Osteoblast (primary cell): ENCODE measurements around the gene NT5DC1. TPM values are rescaled to one million over a fixed set of nuclear protein-coding genes. Genes with fewer than 3 reads are reported as not detected.

ENCODE experiments used
- DNase-seq: peaks from one replicate; pipeline ENCODE4 v3.0.0; 2011; ENCODE audit warnings: low spot score, mixed read lengths; ENCODE audit not compliant: insufficient read length; ENCODE audit errors: missing footprints
- H2AFZ ChIP-seq: 2 replicates; pipeline ENCODE4 v1.6.0; 2011; ENCODE audit warnings: mild to moderate bottlenecking, low read length
- H3K27ac ChIP-seq: 2 replicates; pipeline ENCODE4 v1.5.1; 2011; ENCODE audit warnings: mild to moderate bottlenecking, low read depth, low read length, moderate library complexity
- H3K27me3 ChIP-seq: 2 replicates; pipeline ENCODE4 v1.6.0; 2012; ENCODE audit warnings: mild to moderate bottlenecking, control low read depth, inconsistent platforms, low read length, moderate library complexity; ENCODE audit not compliant: insufficient read depth
- H3K36me3 ChIP-seq: 2 replicates; pipeline ENCODE4 v1.5.1; 2011; ENCODE audit warnings: mild to moderate bottlenecking, low read length, control low read depth, moderate library complexity; ENCODE audit not compliant: insufficient read depth
- H3K4me1 ChIP-seq: 2 replicates; pipeline ENCODE4 v1.5.1; 2011; ENCODE audit warnings: mild to moderate bottlenecking, low read length, control low read depth, moderate library complexity; ENCODE audit not compliant: insufficient read depth
- H3K4me2 ChIP-seq: 2 replicates; pipeline ENCODE4 v1.6.0; 2011; ENCODE audit warnings: mild to moderate bottlenecking, low read length; ENCODE audit not compliant: insufficient read depth
- H3K4me3 ChIP-seq: fragments of 200-600 bp; sonication (generic); 3 replicates; pipeline ENCODE4 v1.5.1; 2012; ENCODE audit warnings: mild to moderate bottlenecking, low read length, inconsistent platforms; ENCODE audit not compliant: insufficient read depth
- H3K79me2 ChIP-seq: 2 replicates; pipeline ENCODE4 v1.6.0; 2012; ENCODE audit warnings: mild to moderate bottlenecking, low read length, control low read depth, inconsistent platforms; ENCODE audit not compliant: insufficient read depth
- H3K9me3 ChIP-seq: 2 replicates; pipeline ENCODE4 v1.5.1; 2011; ENCODE audit warnings: low read depth, low read length, control low read depth
- H4K20me1 ChIP-seq: 2 replicates; pipeline ENCODE4 v1.6.0; 2012; ENCODE audit warnings: mild to moderate bottlenecking, low read length, control low read depth; ENCODE audit not compliant: insufficient read depth
- CTCF ChIP-seq: IDR thresholded peaks from 2 replicates; pipeline ENCODE4 v1.5.1; 2011; ENCODE audit warnings: mild to moderate bottlenecking, low read depth, low read length, moderate library complexity; ENCODE audit errors: extremely low read depth
- total RNA-seq: library from RNA; depleted of rRNA; stranded (reverse); fragments of >200 nt; gene quantifications from 2 replicates; pipeline ENCODE4 v1.2.3, GENCODE V29; 2012

NT5DC1 gene
- total RNA-seq, 1 donor: 7.2 TPM

DNA sequence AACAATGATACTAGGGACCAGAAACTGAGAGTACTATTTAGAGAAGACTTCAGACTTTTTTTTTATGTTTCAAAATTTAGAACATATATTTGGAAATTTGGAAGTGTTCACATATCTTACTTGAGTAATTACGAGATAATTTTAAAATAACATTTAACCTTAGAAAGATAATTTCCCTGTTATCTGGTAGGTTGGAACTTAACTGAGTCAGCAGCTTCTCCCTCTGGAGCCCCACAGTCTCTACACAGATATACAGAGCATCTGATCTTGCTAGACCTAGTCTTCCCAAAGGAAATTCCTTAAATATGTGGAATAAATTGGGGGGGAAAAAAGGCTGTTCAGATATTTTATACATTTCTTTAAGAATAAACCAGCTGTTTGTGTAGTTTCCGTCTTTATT is 104.6 kb downstream of the NT5DC1 start:
- no peak for TF ChIP-seq CTCF
- no peaks in the 10 kb centered on the region for H3K9me3 ChIP-seq
- no peak overlapping the region for H2AFZ ChIP-seq
- no peaks in the 10 kb centered on the region for H4K20me1 ChIP-seq
- no peaks in the 10 kb centered on the region for H3K36me3 ChIP-seq
- H3K4me3 ChIP-seq: no peak overlapping the region
- no peak overlapping the region for H3K4me2 ChIP-seq
- no peaks in the 10 kb centered on the region for H3K27me3 ChIP-seq
- no peaks in the 10 kb centered on the region for H3K79me2 ChIP-seq
- no peak for DNase-seq
- H3K27ac ChIP-seq: no peak overlapping the region
- H3K4me1 ChIP-seq: peaks cover 10% of the 10 kb centered on the region

DNA sequence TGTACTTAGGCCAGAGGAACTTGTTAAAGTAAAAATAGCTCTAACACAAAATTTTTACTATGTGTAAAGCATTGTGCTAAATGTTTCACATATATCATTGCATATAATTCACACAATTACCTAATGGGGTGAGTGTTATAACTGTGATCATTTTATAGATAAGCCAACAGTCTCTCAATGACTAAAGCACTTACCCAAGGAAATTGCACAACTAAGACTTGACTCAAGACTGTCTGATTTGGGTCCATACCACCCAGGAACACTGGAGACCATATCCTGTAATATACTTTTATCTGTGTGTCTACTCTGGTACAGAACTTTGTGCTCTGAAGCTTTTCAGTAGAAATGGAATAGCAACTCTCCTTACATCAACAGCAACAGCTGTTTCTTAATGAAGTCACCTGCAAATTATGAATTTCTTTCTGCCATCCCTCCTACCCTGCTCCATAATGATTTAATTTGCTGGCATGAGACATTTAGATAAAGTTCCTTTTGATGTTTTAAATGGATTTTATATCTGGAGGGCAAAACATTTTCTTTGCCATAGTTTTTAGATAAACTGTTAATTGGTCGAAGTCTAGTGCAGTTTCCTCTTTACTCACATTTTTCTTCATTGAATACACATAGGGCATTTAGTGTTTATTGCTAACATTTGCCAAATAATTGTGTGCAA is 105.7 kb downstream of the NT5DC1 start:
- Histone ChIP-seq H3K27me3 (no peaks in the 10 kb centered on the region), H3K27ac (no peak overlapping the region), H3K36me3 (no peaks in the 10 kb centered on the region), H4K20me1 (no peaks in the 10 kb centered on the region), H2AFZ (no peak overlapping the region), H3K9me3 (no peaks in the 10 kb centered on the region), H3K4me3 (no peak overlapping the region), H3K4me2 (no peak overlapping the region), H3K4me1 (peaks cover 20% of the 10 kb centered on the region), H3K79me2 (no peaks in the 10 kb centered on the region)
- no peak for TF ChIP-seq CTCF
- DNase-seq: no peak

- Histone ChIP-seq H3K36me3 (no peaks in the 10 kb centered on the region), H3K4me1 (peaks cover 20% of the 10 kb centered on the region), H4K20me1 (no peaks in the 10 kb centered on the region), H3K9me3 (no peaks in the 10 kb centered on the region), H3K79me2 (no peaks in the 10 kb centered on the region), H3K27ac (no peak overlapping the region), H3K4me3 (no peak overlapping the region), H3K27me3 (no peaks in the 10 kb centered on the region), H2AFZ (no peak overlapping the region), H3K4me2 (no peak overlapping the region)
- TF ChIP-seq CTCF: no peak
- no peak for DNase-seq
Measured at GRCh38 chr6:116208056-116208785, 107.6 kb downstream of the NT5DC1 start.

DNA sequence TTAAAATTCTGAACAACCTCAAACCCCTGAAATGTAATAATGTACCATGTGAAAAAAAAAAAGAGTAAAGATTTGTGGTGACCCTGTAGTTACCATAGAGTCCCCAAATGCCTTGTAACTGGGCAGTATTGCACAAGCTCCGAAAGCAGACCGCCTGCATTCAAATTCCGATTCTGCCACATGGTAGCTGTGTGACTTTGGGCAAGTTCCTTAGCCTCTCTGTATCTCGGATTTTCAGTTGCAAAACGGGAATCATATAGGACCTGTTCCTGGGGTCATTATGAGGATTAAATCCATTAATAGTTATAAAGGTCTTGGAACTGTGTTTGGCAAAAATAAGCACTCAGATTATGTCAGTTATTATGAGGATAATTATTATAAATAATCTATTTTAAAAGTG is 109.7 kb downstream of the NT5DC1 start:
- H3K79me2 ChIP-seq: no peaks in the 10 kb centered on the region
- H3K27me3 ChIP-seq: no peaks in the 10 kb centered on the region
- H3K36me3 ChIP-seq: no peaks in the 10 kb centered on the region
- no peak for TF ChIP-seq CTCF
- no peaks in the 10 kb centered on the region for H4K20me1 ChIP-seq
- no peak overlapping the region for H3K4me3 ChIP-seq
- peaks cover 25% of the 10 kb centered on the region for H3K4me1 ChIP-seq
- H3K9me3 ChIP-seq: no peaks in the 10 kb centered on the region
- H3K27ac ChIP-seq: no peak overlapping the region
- no peak for DNase-seq
- H3K4me2 ChIP-seq: no peak overlapping the region
- H2AFZ ChIP-seq: no peak overlapping the region
